NCI-H2196 treated with DMSO at 0.1 percent for 48 hours (cell line): Measurements from ENCODE around the gene FAM81B.

Experiments used
- DNase-seq: peaks from one replicate; lab custom pipeline; 2025; ENCODE audit not compliant: unreplicated experiment; lab: John Stamatoyannopoulos, UW

FAM81B gene

DNA sequence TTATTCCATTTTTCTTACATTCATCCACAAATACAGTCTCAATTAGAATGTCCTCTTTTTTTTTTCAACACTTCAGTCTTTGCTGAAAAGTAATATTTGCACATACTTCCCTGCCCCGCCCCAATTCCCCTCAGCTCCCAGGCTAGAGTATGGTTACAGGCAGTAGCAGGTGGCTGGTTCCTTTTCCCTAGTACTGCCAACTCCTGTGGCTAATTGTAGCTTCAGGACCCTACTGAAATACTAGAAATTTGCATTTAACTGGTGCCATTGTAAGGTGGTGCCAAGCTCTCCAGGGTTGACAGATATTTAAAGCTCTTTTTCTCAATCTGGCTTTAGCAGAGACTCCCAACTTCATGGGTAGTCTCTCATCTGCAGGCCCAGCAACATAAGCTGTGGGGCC, 80.3 kb downstream of the FAM81B start:
- DNase-seq, result no peak

DNA sequence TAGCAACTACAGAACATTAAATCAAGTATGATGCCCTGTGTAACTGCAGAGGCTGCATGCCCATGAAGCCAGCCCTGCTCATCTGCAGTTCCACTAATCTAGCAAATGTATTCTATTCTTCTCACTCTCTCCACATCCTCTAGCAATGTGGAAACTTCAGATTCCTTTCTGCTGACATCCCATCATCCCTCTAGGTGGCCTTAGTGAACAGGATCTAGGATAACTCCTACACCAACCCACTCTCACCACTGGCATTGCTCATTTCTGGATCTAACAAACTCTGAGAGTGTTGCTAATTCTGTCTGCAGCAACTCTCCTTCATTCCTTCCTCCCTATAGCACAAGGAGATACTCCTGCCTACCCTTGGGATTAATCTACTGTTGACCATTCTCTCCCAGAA, 80.8 kb downstream of the FAM81B start:
- DNase-seq, result no peak

DNA sequence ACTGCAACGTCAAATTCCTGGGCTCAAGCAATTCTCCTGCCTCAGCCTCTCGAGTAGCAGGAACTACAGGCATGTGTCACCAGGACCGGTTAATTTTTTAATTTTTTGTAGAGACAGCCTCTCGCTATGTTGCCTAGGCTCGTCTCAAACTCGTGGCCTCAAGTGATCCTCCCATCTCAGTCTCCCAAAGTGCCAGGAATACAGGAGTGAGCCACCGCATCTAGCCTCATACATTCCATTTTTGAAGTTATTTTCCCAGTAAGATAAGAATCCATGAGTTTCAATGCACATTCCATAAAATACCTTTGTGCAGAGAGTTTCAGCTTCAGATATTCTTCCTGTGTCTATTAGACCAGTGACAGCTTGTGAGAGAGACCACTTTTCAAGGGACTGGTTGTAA, 93.3 kb downstream of the FAM81B start:
- DNase-seq, result no peak

DNA sequence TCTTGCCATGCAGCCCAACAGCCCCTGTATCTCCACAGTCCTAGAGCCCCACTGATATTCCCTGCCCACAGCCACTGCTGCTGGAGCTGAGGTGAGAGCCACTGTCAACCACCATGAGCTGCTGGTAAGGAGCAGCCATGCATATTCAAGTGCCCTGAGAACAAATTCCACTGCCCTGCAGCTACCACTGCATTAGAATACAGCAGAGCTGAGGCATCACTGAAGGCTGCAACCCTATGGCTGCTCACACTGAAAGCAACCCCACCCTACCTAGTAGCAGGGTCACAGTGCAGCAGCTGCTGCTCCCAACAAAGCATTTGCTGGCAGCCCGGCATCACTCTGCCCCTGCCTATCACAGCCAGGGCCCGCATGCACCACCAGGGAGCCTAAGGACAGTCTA, 95.0 kb downstream of the FAM81B start:
- no peak for DNase-seq

DNA sequence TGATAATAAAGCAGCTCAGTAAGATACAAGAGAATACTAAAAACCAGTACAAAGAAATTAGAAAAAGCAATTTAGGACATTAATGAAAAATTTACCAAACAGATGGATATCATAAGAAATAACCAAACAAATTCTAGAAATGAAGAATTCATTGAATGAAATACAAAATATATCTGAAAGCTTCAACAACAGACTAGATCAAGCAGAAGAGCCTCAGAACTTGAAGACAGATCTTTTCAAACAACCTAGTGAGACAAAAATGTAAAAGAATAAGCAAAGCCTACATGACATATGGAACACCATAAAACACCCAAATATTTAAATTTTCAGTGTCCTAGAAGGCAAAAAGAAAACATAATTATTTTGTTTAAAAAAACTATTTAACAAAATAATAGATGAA, 96.7 kb downstream of the FAM81B start:
- DNase-seq, result no peak
